Measurements from ENCODE around the gene SYF2. TPM values are rescaled to one million over a fixed set of nuclear protein-coding genes. Genes with fewer than 3 reads are reported as not detected.

Gene SYF2
- total and polyA plus RNA-seq, 2 of the 4 experiments (the other 2 are of a cell fraction): 8.6 to 19.5 TPM

DNA sequence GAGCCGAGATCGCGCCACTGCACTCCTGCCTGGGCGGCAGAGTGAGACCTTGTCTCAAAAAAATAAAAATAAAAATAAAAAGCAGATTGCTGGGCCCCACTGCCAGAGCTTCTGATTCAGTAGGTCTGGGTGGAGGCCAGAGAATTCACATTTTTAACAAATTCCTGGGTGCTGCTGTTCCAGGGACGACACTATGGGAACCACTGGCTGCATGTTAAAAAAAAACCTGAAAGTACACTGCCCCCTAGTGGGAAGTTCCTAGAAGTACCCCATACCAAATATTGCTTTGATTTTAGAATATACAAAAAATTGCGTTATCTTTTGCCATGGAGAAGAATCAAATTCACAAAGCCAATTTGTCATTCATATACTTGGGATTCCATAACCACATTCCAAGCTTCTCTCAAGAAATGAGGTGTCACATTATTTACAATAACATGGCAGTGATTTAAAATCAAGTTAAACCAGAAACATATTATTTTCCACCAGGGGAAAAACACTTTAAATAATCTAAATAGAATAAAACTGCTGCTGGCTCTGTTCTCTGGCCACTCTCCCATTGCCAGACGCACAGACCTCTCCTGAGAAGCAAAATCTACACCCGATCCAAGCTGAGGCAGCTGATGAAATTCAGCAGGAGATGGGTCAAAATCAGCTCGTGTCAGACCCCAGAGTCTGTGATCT is 27.4 kb downstream of the SYF2 start:
- Histone ChIP-seq H3K4me2 (ENCODE audit: low read depth, low read length) (no peak overlapping the region), H4K8ac (ENCODE audit: low read depth in 2 of 2, low read length in 2 of 2) (no peak overlapping the region), H2BK15ac (ENCODE audit: low read depth, low read length) (no peak overlapping the region), H2BK20ac (ENCODE audit: low read depth, low read length) (no peak overlapping the region), H3K36me3 (ENCODE audit: control insufficient read depth, insufficient read depth, low read length) (no peaks in the 10 kb centered on the region), H2AK9ac (replicated peaks; ENCODE audit: low read depth, low read length, poor library complexity) (no peak overlapping the region), H3K9me3 (ENCODE audit: control insufficient read depth, insufficient read depth, low read length) (no peaks in the 10 kb centered on the region), H3K56ac (ENCODE audit: extremely low read depth, insufficient read depth, low read length) (no peak overlapping the region), H3K79me1 (ENCODE audit: low read depth in 1 of 2, low read length in 2 of 2) (no peaks in the 10 kb centered on the region), H3K9ac (ENCODE audit: low read depth, low read length) (no peak overlapping the region), H4K91ac (ENCODE audit: insufficient read depth, low read depth, low read length) (no peak overlapping the region), H3K18ac (ENCODE audit: low read depth, low read length) (no peak overlapping the region), H3K23ac (ENCODE audit: low read depth, low read length) (no peak overlapping the region), H2AK5ac (ENCODE audit: low read depth, low read length) (no peak overlapping the region), H3K27ac (ENCODE audit: insufficient read depth, low read length) (no peak overlapping the region), H2BK120ac (ENCODE audit: low read depth, low read length) (no peak overlapping the region), H2BK5ac (ENCODE audit: low read depth, low read length, poor library complexity, severe bottlenecking) (no peak overlapping the region), H3K4me1 (ENCODE audit: control insufficient read depth, insufficient read depth, low read length) (no peaks in the 10 kb centered on the region), H3K4me3 (ENCODE audit: insufficient read depth, low read depth, low read length) (no peak overlapping the region), H4K20me1 (ENCODE audit: insufficient read depth, low read length) (no peaks in the 10 kb centered on the region), H4K5ac (ENCODE audit: low read depth, low read length) (no peak overlapping the region), H2AFZ (replicated peaks; ENCODE audit: low read length, poor library complexity) (no peak overlapping the region), H3K27me3 (ENCODE audit: control insufficient read depth, insufficient read depth, low read length) (peaks cover 43% of the 10 kb centered on the region), H3K9me1 (ENCODE audit: insufficient read depth, low read length) (no peaks in the 10 kb centered on the region), H3K4ac (ENCODE audit: low read depth, low read length) (no peak overlapping the region), H3K14ac (replicated peaks; ENCODE audit: low read depth, low read length) (no peak overlapping the region)
- DNase-seq (peak; percentile 58), ATAC-seq (ENCODE audit: low read depth) (peak; percentile 81)
- BruUV-seq (replicated peaks): no TSS peak
- in situ Hi-C loops (cut with MboI; ENCODE audit: low sequenced_read_pairs): loop anchor here (10.0 kb wide), 3 partner anchors 270 to 540 kb away; partner anchors contain the start of gene RUNX3
- WGBS, 2 experiments (ENCODE audit: extremely low coverage in 2 of 2, insufficient read length in 1 of 2): 100% methylated on average over 2 of the region's 9 CpGs; no CpG with 5 or more reads in 1 of the 2 experiments
- intact Hi-C loops (cut with micrococcal nuclease): loop anchor here (1.0 to 2.0 kb wide), 3 partner anchors 168 to 357 kb away; no protein-coding TSS in a partner anchor
- dilution Hi-C loops (cut with HindIII; ENCODE audit: low sequenced_read_pairs, unreplicated experiment): loop anchor here (25.0 kb wide), 1 partner anchor 543 kb away; no protein-coding TSS in a partner anchor
- POLR2A ChIA-PET (ENCODE audit: unreplicated experiment): no interaction called here
- CTCF ChIA-PET: interaction anchor here (0.6 to 1.3 kb wide), 8 partner anchors 10 to 515 kb away, joined by 3 to 6 read pairs (median 3); no protein-coding TSS in a partner anchor
- TF ChIP-seq, protein P1, sequence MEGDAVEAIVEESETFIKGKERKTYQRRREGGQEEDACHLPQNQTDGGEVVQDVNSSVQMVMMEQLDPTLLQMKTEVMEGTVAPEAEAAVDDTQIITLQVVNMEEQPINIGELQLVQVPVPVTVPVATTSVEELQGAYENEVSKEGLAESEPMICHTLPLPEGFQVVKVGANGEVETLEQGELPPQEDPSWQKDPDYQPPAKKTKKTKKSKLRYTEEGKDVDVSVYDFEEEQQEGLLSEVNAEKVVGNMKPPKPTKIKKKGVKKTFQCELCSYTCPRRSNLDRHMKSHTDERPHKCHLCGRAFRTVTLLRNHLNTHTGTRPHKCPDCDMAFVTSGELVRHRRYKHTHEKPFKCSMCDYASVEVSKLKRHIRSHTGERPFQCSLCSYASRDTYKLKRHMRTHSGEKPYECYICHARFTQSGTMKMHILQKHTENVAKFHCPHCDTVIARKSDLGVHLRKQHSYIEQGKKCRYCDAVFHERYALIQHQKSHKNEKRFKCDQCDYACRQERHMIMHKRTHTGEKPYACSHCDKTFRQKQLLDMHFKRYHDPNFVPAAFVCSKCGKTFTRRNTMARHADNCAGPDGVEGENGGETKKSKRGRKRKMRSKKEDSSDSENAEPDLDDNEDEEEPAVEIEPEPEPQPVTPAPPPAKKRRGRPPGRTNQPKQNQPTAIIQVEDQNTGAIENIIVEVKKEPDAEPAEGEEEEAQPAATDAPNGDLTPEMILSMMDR (conservative IDR thresholded peaks at IDR 0.05; ENCODE audit: low read depth, low read length): peak; percentile 77
- TF ChIP-seq USF2 (IDR thresholded peaks at IDR 0.05; ENCODE audit: low read depth, low read length) (no peak), MAFK (IDR thresholded peaks at IDR 0.05; ENCODE audit: low read depth, low read length) (no peak), RFX5 (IDR thresholded peaks at IDR 0.05; ENCODE audit: low read depth, low read length) (no peak), CHD1 (IDR thresholded peaks at IDR 0.05; ENCODE audit: low read depth, low read length) (no peak), SMC3 (IDR thresholded peaks at IDR 0.05; ENCODE audit: low read depth, low read length) (peak; percentile 66), MAZ (IDR thresholded peaks at IDR 0.05; ENCODE audit: borderline replicate concordance, low read depth, low read length) (no peak), BHLHE40 (IDR thresholded peaks at IDR 0.05; ENCODE audit: low read depth, low read length) (no peak), MXI1 (IDR thresholded peaks at IDR 0.05; ENCODE audit: borderline replicate concordance, low read depth, low read length) (no peak), RAD21 (IDR thresholded peaks at IDR 0.05; ENCODE audit: low read length) (peak; percentile 66), RCOR1 (IDR thresholded peaks at IDR 0.05; ENCODE audit: insufficient replicate concordance, low read length) (no peak), POLR2A (IDR thresholded peaks at IDR 0.05; ENCODE audit: low read depth, low read length) (no peak), FOS (IDR thresholded peaks at IDR 0.05; ENCODE audit: low read depth, low read length) (no peak), NFE2L2 (IDR thresholded peaks at IDR 0.05; ENCODE audit: low read depth, low read length) (no peak), CEBPB (IDR thresholded peaks at IDR 0.05; ENCODE audit: low read depth, low read length) (no peak)
